OCI-M1 (cell line): ENCODE measurements around the gene ADGRL3.
"Not testable (repeated sequence)": the region's sequence is repeated elsewhere in the genome, so short reads cannot be mapped to it uniquely, and the experiment has no call there.

Experiments
- DNase-seq: peaks from one replicate; lab custom pipeline; 2025; lab: John Stamatoyannopoulos, UW

ADGRL3 gene

GRCh38 chr4:61493470-61493869 lies 293.3 kb downstream of the ADGRL3 start:
- DNase-seq, result no peak

- DNase-seq, result peak; percentile 40
These were observed 300.8 kb downstream of the ADGRL3 start for GRCh38 chr4:61500883-61501282.

GRCh38 chr4:61501812-61502211 lies 301.7 kb downstream of the ADGRL3 start:
- peak; percentile 84 for DNase-seq

GRCh38 chr4:61505773-61506685 lies 305.9 kb downstream of the ADGRL3 start:
- no peak for DNase-seq

- no peak for DNase-seq
These were observed 307.0 kb downstream of the ADGRL3 start for GRCh38 chr4:61507091-61507490.

- not testable (repeated sequence) for DNase-seq
These were observed 309.7 kb downstream of the ADGRL3 start for GRCh38 chr4:61509721-61510241.

- DNase-seq, result no peak
These were observed 311.8 kb downstream of the ADGRL3 start for GRCh38 chr4:61511716-61512488.

GRCh38 chr4:61514991-61515390 lies 314.9 kb downstream of the ADGRL3 start:
- DNase-seq, result no peak

GRCh38 chr4:61517144-61517543 lies 317.0 kb downstream of the ADGRL3 start:
- no peak for DNase-seq

GRCh38 chr4:61520166-61520565 lies 320.0 kb downstream of the ADGRL3 start:
- DNase-seq, result no peak

GRCh38 chr4:61520681-61521160 lies 320.6 kb downstream of the ADGRL3 start:
- no peak for DNase-seq

GRCh38 chr4:61521451-61521850 lies 321.3 kb downstream of the ADGRL3 start:
- no peak for DNase-seq

- peak; percentile 15 for DNase-seq
These were observed 322.2 kb downstream of the ADGRL3 start for GRCh38 chr4:61522312-61522711.

GRCh38 chr4:61527888-61528287 lies 327.8 kb downstream of the ADGRL3 start:
- no peak for DNase-seq

- no peak for DNase-seq
These were observed 328.5 kb downstream of the ADGRL3 start for GRCh38 chr4:61528595-61528994.

- DNase-seq, result no peak
These were observed 331.1 kb downstream of the ADGRL3 start for GRCh38 chr4:61531188-61531587.

- DNase-seq, result no peak
These were observed 332.3 kb downstream of the ADGRL3 start for GRCh38 chr4:61532336-61533000.

GRCh38 chr4:61533140-61533539 lies 333.0 kb downstream of the ADGRL3 start:
- DNase-seq, result no peak

GRCh38 chr4:61540944-61541343 lies 340.8 kb downstream of the ADGRL3 start:
- peak; percentile 90 for DNase-seq

GRCh38 chr4:61541459-61541858 lies 341.3 kb downstream of the ADGRL3 start:
- DNase-seq, result peak; percentile 47

GRCh38 chr4:61543976-61544375 lies 343.9 kb downstream of the ADGRL3 start:
- no peak for DNase-seq

- DNase-seq, result no peak
These were observed 345.9 kb downstream of the ADGRL3 start for GRCh38 chr4:61545902-61546480.
